Endothelial cell of umbilical vein (primary cell): ENCODE data around the gene MINAR2. TPM values are rescaled to one million over a fixed set of nuclear protein-coding genes. Genes with fewer than 3 reads are reported as not detected.

Source experiments
- BruUV-seq: library from RNA; stranded (reverse); fragments of 400-500 nt; replicated peaks from 2 replicates; lab custom pipeline; 2021; lab: Mats Ljungman, UMichigan
- CTCF ChIA-PET: fragments of 300-600, 350-600 bp; sonication (Branson Sonifier 250); formaldehyde crosslinking; loops from one replicate; lab custom pipeline; 2021; ENCODE audit warnings: antibody characterized with exemption, inconsistent platforms; lab: Charles Lee
- POLR2A ChIA-PET: fragments of 300-600, 350-600 bp; sonication (Branson Sonifier 250); formaldehyde crosslinking; loops from one replicate; lab custom pipeline; 2021; ENCODE audit warnings: antibody characterized with exemption, inconsistent platforms; lab: Charles Lee
- DNase-seq: peaks from one replicate; pipeline ENCODE4 v3.0.0-alpha.2; 2011; ENCODE audit warnings: low read depth, low spot score
- FAIRE-seq: peaks from 2 replicates; lab custom pipeline; 2011; peaks lifted over from hg19 to GRCh38; lab: Jason Lieb, UNC
- H2AFZ ChIP-seq: 2 replicates; pipeline ENCODE4 v1.6.0; 2012; ENCODE audit warnings: low read depth, low read length, control low read depth, inconsistent platforms
- H3K27ac ChIP-seq: 2 replicates; pipeline ENCODE4 v1.5.1; 2011; ENCODE audit warnings: low read depth, mild to moderate bottlenecking, control low read depth, low read length, moderate library complexity; ENCODE audit not compliant: insufficient read depth
- H3K27me3 ChIP-seq, 2 experiments: 2 replicates each; pipeline versions ENCODE4 v1.6.0 to v1.6.1; 2011; ENCODE audit warnings: low read length in 2 of 2, mixed read lengths in 1 of 2; ENCODE audit not compliant: control insufficient read depth in 2 of 2, insufficient read depth in 2 of 2
- H3K36me3 ChIP-seq, 2 experiments: 2 replicates in 1 of 2; 3 replicates in 1 of 2; pipeline ENCODE4 v1.5.1; 2011; ENCODE audit warnings: low read length in 2 of 2, mild to moderate bottlenecking in 1 of 2, moderate library complexity in 1 of 2; ENCODE audit not compliant: control insufficient read depth in 2 of 2, insufficient read depth in 2 of 2; ENCODE audit errors: extremely low read depth in 1 of 2
- H3K4me1 ChIP-seq: 3 replicates; pipeline ENCODE4 v1.5.1; 2011; ENCODE audit warnings: mild to moderate bottlenecking, low read length; ENCODE audit not compliant: control insufficient read depth, insufficient read depth; ENCODE audit errors: extremely low read depth
- H3K4me2 ChIP-seq: 2 replicates; pipeline ENCODE4 v1.6.1; 2011; ENCODE audit warnings: low read length, control low read depth, mixed read lengths; ENCODE audit not compliant: insufficient read depth
- H3K4me3 ChIP-seq, 3 experiments: fragments of 200-600 bp in 1 of 3; sonication (generic), shearing (Covaris generic) in 1 of 3; replicated peaks in 1 of 3; 2 replicates each; pipeline ENCODE4 v1.5.1; 2011 to 2016; ENCODE audit warnings: control low read depth in 3 of 3, low read length in 3 of 3, mild to moderate bottlenecking in 2 of 3, inconsistent platforms in 1 of 3, low read depth in 1 of 3, moderate library complexity in 1 of 3; ENCODE audit not compliant: insufficient read depth in 1 of 3
- H3K79me2 ChIP-seq: 2 replicates; pipeline ENCODE4 v1.6.0; 2012; ENCODE audit warnings: low read length, inconsistent platforms; ENCODE audit not compliant: control insufficient read depth, insufficient read depth
- H3K9ac ChIP-seq: replicated peaks from 2 replicates; pipeline ENCODE3; 2011; ENCODE audit warnings: low read length, control low read depth; ENCODE audit not compliant: insufficient read depth; ENCODE audit errors: extremely low read depth
- H3K9me1 ChIP-seq: replicated peaks from 3 replicates; pipeline ENCODE4 v1.6.0; 2011; ENCODE audit warnings: mild to moderate bottlenecking, low read length; ENCODE audit not compliant: control insufficient read depth, insufficient read depth; ENCODE audit errors: extremely low read depth
- H3K9me3 ChIP-seq: replicated peaks from 2 replicates; pipeline ENCODE4 v1.5.1; 2012; ENCODE audit warnings: low read length, inconsistent platforms; ENCODE audit not compliant: control insufficient read depth, insufficient read depth
- H4K20me1 ChIP-seq: replicated peaks from 2 replicates; pipeline ENCODE3; 2011; ENCODE audit warnings: mild to moderate bottlenecking, low read length; ENCODE audit not compliant: control insufficient read depth, insufficient read depth; ENCODE audit errors: extremely low read depth
- EZH2 ChIP-seq: IDR thresholded peaks from 2 replicates; pipeline ENCODE4 v1.6.1; 2012; ENCODE audit warnings: borderline replicate concordance, low read depth, mild to moderate bottlenecking, moderate library complexity, low read length, inconsistent platforms; ENCODE audit not compliant: severe bottlenecking
- FOS ChIP-seq: IDR thresholded peaks from 2 replicates; pipeline ENCODE4 v1.6.1; 2011; ENCODE audit warnings: mild to moderate bottlenecking, low read length, moderate library complexity, borderline replicate concordance; ENCODE audit not compliant: insufficient read depth
- GATA2 ChIP-seq: IDR thresholded peaks from 2 replicates; pipeline ENCODE4 v1.7.0; 2011; ENCODE audit warnings: low read depth, mild to moderate bottlenecking, moderate library complexity, mixed read lengths, low read length; ENCODE audit not compliant: insufficient read length, insufficient read depth
- MAX ChIP-seq: IDR thresholded peaks from 2 replicates; pipeline ENCODE4 v1.6.1; 2011; ENCODE audit not compliant: insufficient read depth, insufficient read length
- MYC ChIP-seq: IDR thresholded peaks from one replicate; pipeline ENCODE4 v1.6.1; 2011; ENCODE audit warnings: mild to moderate bottlenecking, low read depth, low read length
- POLR2A ChIP-seq: IDR thresholded peaks from 2 replicates; pipeline ENCODE4 v1.6.1; 2012; ENCODE audit warnings: low read depth, mild to moderate bottlenecking, control low read depth, low read length
- dilution Hi-C: fragments of 300-500 bp; cut with MboI; formaldehyde crosslinking; loops from one replicate; pipeline ENCODE4 v1.15.0; 2019; ENCODE audit warnings: low sequenced_read_pairs; ENCODE audit not compliant: extremely low pct_ligation_motif_present
- intact Hi-C: fragments of 100-400 bp; cut with micrococcal nuclease; formaldehyde crosslinking; loops from one replicate; pipeline ENCODE4 v1.10.0; 2022
- polyA plus RNA-seq, 4 experiments: library from polyadenylated mRNA; depleted of rRNA in 3 of 4; stranded (reverse) in 3 of 4; unstranded in 1 of 4; fragments of >200 nt; gene quantifications; 2 replicates each; pipeline versions ENCODE4 v1.2.1 to v1.2.3, GENCODE V29; 2011 to 2012; ENCODE audit warnings: missing spikeins in 1 of 4
- total RNA-seq: library from RNA; stranded (reverse); gene quantifications from 2 replicates; pipeline ENCODE4 v1.2.3, GENCODE V29; 2021

Gene MINAR2
- total and polyA plus RNA-seq, 2 donors (not counting 3 experiments of a cell fraction or from before 2014, with no cell fraction given), result not detected

- Histone ChIP-seq H4K20me1 (no peaks in the 10 kb centered on the region), H3K9ac (no peak overlapping the region), H3K9me1 (no peaks in the 10 kb centered on the region), H3K9me3 (no peaks in the 10 kb centered on the region), H3K4me1 (no peaks in the 10 kb centered on the region), H3K79me2 (no peaks in the 10 kb centered on the region), H3K36me3 (no peaks in the 10 kb centered on the region), H2AFZ (no peak overlapping the region), H3K27me3 (no peaks in the 10 kb centered on the region), H3K27ac (no peak overlapping the region), H3K4me3 (no peak overlapping the region), H3K4me2 (no peak overlapping the region)
- FAIRE-seq (no peak), DNase-seq (no peak)
- POLR2A ChIA-PET, result no interaction called here
- dilution Hi-C loops (no loop called here), intact Hi-C loops (no loop called here)
- CTCF ChIA-PET, result no interaction called here
- no TSS peak for BruUV-seq
- no peak for TF ChIP-seq MAX
Observed at GRCh38 chr5:129698661-129699060, 49.2 kb upstream of the MINAR2 start.

- Histone ChIP-seq H3K4me1 (no peaks in the 10 kb centered on the region), H3K9me1 (no peaks in the 10 kb centered on the region), H2AFZ (no peak overlapping the region), H3K27ac (no peak overlapping the region), H3K9me3 (no peaks in the 10 kb centered on the region), H3K79me2 (no peaks in the 10 kb centered on the region), H3K27me3 (no peaks in the 10 kb centered on the region), H3K4me2 (no peak overlapping the region), H3K9ac (no peak overlapping the region), H3K36me3 (no peaks in the 10 kb centered on the region), H3K4me3 (no peak overlapping the region), H4K20me1 (no peaks in the 10 kb centered on the region)
- dilution Hi-C loops (no loop called here), intact Hi-C loops (no loop called here)
- TF ChIP-seq FOS (no peak), POLR2A (no peak), EZH2 (no peak), MYC (no peak), MAX (no peak), GATA2 (no peak)
- CTCF ChIA-PET, result no interaction called here
- no TSS peak for BruUV-seq
- DNase-seq, result no peak
- POLR2A ChIA-PET, result no interaction called here
- FAIRE-seq, result no peak
Observed at GRCh38 chr5:129716235-129716634, 31.7 kb upstream of the MINAR2 start.
